T-cell (primary cell): Measurements from ENCODE around the gene ZRANB1. TPM values are rescaled to one million over a fixed set of nuclear protein-coding genes. Genes with fewer than 3 reads are reported as not detected.

Experiments used
- ATAC-seq, 4 experiments: fragments of 200-7000 bp in 3 of 4; fragments of 150-1000 bp in 1 of 4; cut with Tn5 transposase; replicated peaks in 1 of 4; 1 replicate in 3 of 4; 2 replicates in 1 of 4; pipeline ENCODE4 v1.10.0; 2021; ENCODE audit warnings: moderate library complexity in 3 of 4, mild to moderate bottlenecking in 2 of 4, moderate number of reproducible peaks in 1 of 4
- CTCF ChIA-PET, 2 donors: fragments of 300-600 bp; sonication (Branson Sonifier 250); formaldehyde crosslinking; loops; one replicate each; lab custom pipeline; 2022; ENCODE audit warnings: antibody characterized with exemption in 2 of 2; lab: Charles Lee
- POLR2A ChIA-PET, 2 donors: fragments of 300-600 bp; sonication (Branson Sonifier 250); formaldehyde crosslinking; loops; one replicate each; lab custom pipeline; 2022; ENCODE audit warnings: antibody characterized with exemption in 2 of 2; lab: Charles Lee
- DNase-seq, 35 experiments: peaks; one replicate each; pipeline versions ENCODE4 v3.0.0 to v3.0.0-alpha.2; 2013 to 2023
- H3K27ac ChIP-seq: one replicate; pipeline ENCODE4 v1.5.1; 2013; ENCODE audit warnings: low read length
- H3K27me3 ChIP-seq, 2 experiments: replicated peaks in 1 of 2; 1 replicate in 1 of 2; 2 replicates in 1 of 2; pipeline versions ENCODE4 v1.6.1 to v1.7.0; 2013; ENCODE audit warnings: low read length in 1 of 2, mixed read lengths in 1 of 2; ENCODE audit not compliant: control insufficient read depth in 2 of 2, insufficient read depth in 2 of 2; ENCODE audit errors: extremely low read depth in 1 of 2
- H3K36me3 ChIP-seq, 2 donors: 1 replicate in 1 of 2; 2 replicates in 1 of 2; pipeline versions ENCODE4 v1.6.1 to v1.7.0; 2013; ENCODE audit warnings: low read length in 1 of 2; ENCODE audit not compliant: control insufficient read depth in 2 of 2, insufficient read depth in 1 of 2; ENCODE audit errors: extremely low read depth in 1 of 2
- H3K4me1 ChIP-seq, 2 experiments: 1 replicate in 1 of 2; 2 replicates in 1 of 2; pipeline versions ENCODE4 v1.6.1 to v1.7.0; 2013; ENCODE audit warnings: low read length in 2 of 2, mixed read lengths in 1 of 2; ENCODE audit not compliant: insufficient read depth in 2 of 2, control insufficient read depth in 1 of 2; ENCODE audit errors: extremely low read depth in 1 of 2
- H3K4me3 ChIP-seq, 2 donors: 1 replicate in 1 of 2; 2 replicates in 1 of 2; pipeline versions ENCODE4 v1.5.1 to v1.7.0; 2013; ENCODE audit warnings: mild to moderate bottlenecking in 2 of 2, low read length in 1 of 2, moderate library complexity in 1 of 2; ENCODE audit not compliant: control insufficient read depth in 1 of 2; ENCODE audit errors: extremely low read depth in 1 of 2
- H3K9me3 ChIP-seq: 2 replicates; pipeline ENCODE4 v1.7.0; 2013
- H3K27ac Mint-ChIP-seq, 2 donors: one replicate each; pipeline ENCODE4 v1.8.0; 2020 to 2021; ENCODE audit warnings: mild to moderate bottlenecking in 2 of 2, mixed read lengths in 2 of 2
- H3K27me3 Mint-ChIP-seq, 2 donors: one replicate each; pipeline ENCODE4 v1.8.0; 2021 to 2022; ENCODE audit warnings: mixed read lengths in 2 of 2
- H3K36me3 Mint-ChIP-seq: one replicate; pipeline ENCODE4 v1.8.0; 2021; ENCODE audit warnings: mixed read lengths
- H3K4me1 Mint-ChIP-seq, 3 donors: one replicate each; pipeline ENCODE4 v1.8.0; 2020 to 2022; ENCODE audit warnings: mixed read lengths in 3 of 3, mild to moderate bottlenecking in 1 of 3
- H3K4me3 Mint-ChIP-seq, 3 donors: one replicate each; pipeline ENCODE4 v1.8.0; 2020 to 2022; ENCODE audit warnings: mild to moderate bottlenecking in 3 of 3, mixed read lengths in 3 of 3, moderate library complexity in 3 of 3
- H3K9me3 Mint-ChIP-seq, 3 donors: one replicate each; pipeline ENCODE4 v1.8.0; 2020 to 2022; ENCODE audit warnings: mixed read lengths in 3 of 3
- WGBS: methylation state at CpG from one replicate; pipeline ENCODE4 v1.1.5; 2013; ENCODE audit warnings: missing lambda C conversion rate; ENCODE audit not compliant: insufficient coverage; 5-methylcytosine and 5-hydroxymethylcytosine counted together
- total RNA-seq, 35 experiments: library from RNA in 6 of 35; stranded (reverse) in 6 of 35; fragments of 120-200 nt in 1 of 35; gene quantifications; one replicate each; pipeline versions ENCODE4 v1.2.1 to v1.2.4 and lab custom pipeline; 2013 to 2026

ZRANB1 gene
- total RNA-seq, 5 donors from 2014 or later (not counting 1 experiment from before 2014, with no cell fraction given) = 18.5 to 21.4 (median 19.1) TPM

GRCh38 chr10:125037145-125037877, 95.4 kb downstream of the ZRANB1 start:
- no peak overlapping the region for H3K4me3 Mint-ChIP-seq
- H3K36me3 Mint-ChIP-seq = no peaks in the 10 kb centered on the region
- no peaks in the 10 kb centered on the region for H3K9me3 ChIP-seq
- H3K9me3 Mint-ChIP-seq = no peaks in the 10 kb centered on the region
- DNase-seq (no peak), ATAC-seq (no peak)
- H3K36me3 ChIP-seq = no peaks in the 10 kb centered on the region
- no peak overlapping the region for H3K27ac ChIP-seq
- no peaks in the 10 kb centered on the region for H3K4me1 ChIP-seq
- H3K27ac Mint-ChIP-seq = no peak overlapping the region
- 79% methylated on average over 3 of the region's 8 CpGs for WGBS
- H3K4me3 ChIP-seq = no peak overlapping the region
- POLR2A ChIA-PET = no interaction called here
- CTCF ChIA-PET = interaction anchor here in 1 of 2 donors (0.6 to 1.1 kb wide), 2 partner anchors 11 to 13 kb away, joined by 3 to 5 read pairs; no protein-coding TSS in a partner anchor
- H3K4me1 Mint-ChIP-seq = no peaks in the 10 kb centered on the region
- peaks cover 0 to 13% of the 10 kb centered on the region in 2 experiments for H3K27me3 ChIP-seq
- H3K27me3 Mint-ChIP-seq = peaks cover 5% of the 10 kb centered on the region in 2 donors

Other genes with a start within 250 kb of the ZRANB1 start
- gene FAM53B, start 197.7 kb upstream of the ZRANB1 start, total RNA-seq = 10 to 100 TPM; 39.3 to 86.5 (median 52.3) TPM
- 10 to 100 TPM; 15.8 to 21.0 (median 18.8) TPM for gene EEF1AKMT2, start 150.2 kb upstream of the ZRANB1 start, total RNA-seq
- gene ABRAXAS2, start 140.3 kb upstream of the ZRANB1 start, total RNA-seq = 10 to 100 TPM in 3 of 5 donors, 1 to 10 TPM in 2; 8.7 to 15.7 (median 12.5) TPM
- 1 to 10 TPM; 1.1 to 5.8 (median 3.1) TPM for gene CTBP2, start 218.4 kb downstream of the ZRANB1 start, total RNA-seq